Transverse colon (tissue), 4 donors: ENCODE data around the gene PDE4D.

Source experiments
- CTCF ChIP-seq, 5 experiments: fragments of 200-600 bp in 3 of 5; fragments of 450-650 bp in 2 of 5; sonication (generic) in 3 of 5; IDR thresholded peaks; 1 replicate in 2 of 5; 2 replicates in 3 of 5; pipeline ENCODE4 v1.5.1; 2016 to 2017; ENCODE audit warnings: antibody characterized with exemption in 5 of 5, inconsistent platforms in 3 of 5, mild to moderate bottlenecking in 2 of 5, moderate library complexity in 1 of 5
- POLR2A ChIP-seq: fragments of 450-650 bp; IDR thresholded peaks from one replicate; pipeline ENCODE4 v1.6.1; 2016; ENCODE audit warnings: antibody characterized with exemption, mild to moderate bottlenecking, moderate library complexity
- POLR2AphosphoS5 ChIP-seq, 3 donors: sonication (generic); formaldehyde crosslinking; IDR thresholded peaks; one replicate each; pipeline ENCODE4 v1.6.1; 2016; ENCODE audit warnings: antibody characterized with exemption in 3 of 3

GRCh38 chr5:58944221-58944620 lies 949.3 kb downstream of the PDE4D start:
- no peak for TF ChIP-seq POLR2AphosphoS5 (IDR thresholded peaks at IDR 0.05)
- TF ChIP-seq CTCF (IDR thresholded peaks at IDR 0.05) = no peak
- no peak for TF ChIP-seq POLR2A
